K562 (cell line): ENCODE data around the gene KDM4C. TPM values are rescaled to one million over a fixed set of nuclear protein-coding genes. Genes with fewer than 3 reads are reported as not detected.

Source experiments
- ARNT ChIP-seq, 2 experiments: fragments of 450-650 bp; IDR thresholded peaks; 2 replicates each; pipeline ENCODE4 v1.6.1; 2016; ENCODE audit warnings: mild to moderate bottlenecking in 1 of 2
- ATF6 ChIP-seq: sonication (generic); formaldehyde crosslinking; IDR thresholded peaks from 2 replicates; pipeline ENCODE4 v1.4.0; 2020; ENCODE audit warnings: mild to moderate bottlenecking, missing genetic modification reagents
- BRCA1 ChIP-seq, 2 experiments: fragments of 450-650 bp in 1 of 2; sonication (generic) in 1 of 2; formaldehyde crosslinking in 1 of 2; IDR thresholded peaks; 2 replicates each; pipeline versions ENCODE4 v1.5.0 to v1.6.1; 2017 to 2020; ENCODE audit warnings: mild to moderate bottlenecking in 1 of 2, missing genetic modification reagents in 1 of 2
- CHCHD3 ChIP-seq: fragments of 250-450 bp; sonication (Bioruptor Pico); IDR thresholded peaks from 2 replicates; pipeline ENCODE4 v2.1.2; 2022; ENCODE audit warnings: mild to moderate bottlenecking
- DEAF1 ChIP-seq: fragments of 450-650 bp; formaldehyde crosslinking; IDR thresholded peaks from 2 replicates; pipeline ENCODE4 v1.4.0; 2020; ENCODE audit warnings: mild to moderate bottlenecking, moderate library complexity
- HMG20A ChIP-seq: fragments of 450-650 bp; formaldehyde crosslinking; conservative IDR thresholded peaks from 2 replicates; pipeline ENCODE4 v1.4.0; 2020; ENCODE audit warnings: mild to moderate bottlenecking, mixed read lengths
- MLLT1 ChIP-seq, 2 experiments: fragments of 450-650 bp; IDR thresholded peaks; 2 replicates each; pipeline ENCODE4 v1.6.1; 2016
- MNT ChIP-seq, 2 experiments: fragments of 450-650 bp; conservative IDR thresholded peaks; 2 replicates each; pipeline ENCODE4 v1.6.1; 2017; ENCODE audit warnings: mild to moderate bottlenecking in 2 of 2, moderate library complexity in 2 of 2
- NEUROD1 ChIP-seq: fragments of 150-350 bp; IDR thresholded peaks from 2 replicates; pipeline ENCODE4 v1.6.1; 2014; ENCODE audit warnings: borderline replicate concordance, low read length, low read depth; ENCODE audit not compliant: partially characterized antibody
- NFIC ChIP-seq: fragments of 450-650 bp; IDR thresholded peaks from 2 replicates; pipeline ENCODE4 v1.6.1; 2017; ENCODE audit warnings: mild to moderate bottlenecking, inconsistent platforms
- NFRKB ChIP-seq: fragments of 450-650 bp; IDR thresholded peaks from 2 replicates; pipeline ENCODE4 v1.6.1; 2016; ENCODE audit warnings: low read depth
- RUNX1 ChIP-seq: sonication (generic); IDR thresholded peaks from 2 replicates; pipeline ENCODE4 v1.6.1; 2016; ENCODE audit warnings: antibody characterized with exemption, low read depth
- UBTF ChIP-seq, 2 experiments: IDR thresholded peaks; 2 replicates each; pipeline ENCODE4 v1.6.1; 2012; ENCODE audit warnings: improper control_type of control experiment in 2 of 2, low read depth in 2 of 2, low read length in 2 of 2, borderline replicate concordance in 1 of 2
- ZBTB33 ChIP-seq: sonication (generic); formaldehyde crosslinking; IDR thresholded peaks from 2 replicates; pipeline ENCODE4 v1.8.1; 2023; ENCODE audit warnings: mild to moderate bottlenecking, missing genetic modification reagents
- ZNF134 ChIP-seq: fragments of 250-450 bp; sonication (Bioruptor Pico); conservative IDR thresholded peaks from 2 replicates; pipeline ENCODE4 v1.4.0; 2020
- ZNF174 ChIP-seq: fragments of 250-450 bp; sonication (Bioruptor Pico); IDR thresholded peaks from 2 replicates; pipeline ENCODE4 v1.4.0; 2020; ENCODE audit warnings: mild to moderate bottlenecking
- polyA plus RNA-seq, 8 experiments: library from polyadenylated mRNA; depleted of rRNA in 4 of 8; stranded (reverse) in 5 of 8; unstranded in 3 of 8; fragments of >200 nt; fragmentation: Nextera tagmentation in 2 of 8; fragmentation: Illumina TruSeq in 1 of 8; extraction: Ambion mirVana in 2 of 8; extraction: Trizol in 1 of 8; gene quantifications; 2 replicates each; pipeline versions ENCODE4 v1.2.1 to v1.2.3, GENCODE V29; 2011 to 2014; ENCODE audit warnings: inconsistent platforms in 1 of 8, missing spikeins in 1 of 8
- total RNA-seq, 7 experiments: library from RNA; depleted of rRNA in 6 of 7; stranded (reverse); fragments of >200 nt in 6 of 7; fragmentation: Illumina TruSeq in 2 of 7; extraction: Trizol in 2 of 7; gene quantifications; 2 replicates each; pipeline versions ENCODE4 v1.2.1 to v1.2.3, GENCODE V29; 2011 to 2021; ENCODE audit warnings: low replicate concordance in 1 of 7

KDM4C gene
- total and polyA plus RNA-seq, 9 of the 15 experiments (the other 6 are each of a cell fraction or from before 2014, with no cell fraction given), result 5.4 to 17.0 (median 12.6) TPM

GRCh38 chr9:6757456-6758247 is at the start of gene KDM4C (continued):
- no peak for TF ChIP-seq MLLT1 (IDR thresholded peaks at IDR 0.05)
- peak; percentile 44; the same call in 1 of the 2 replicates for TF ChIP-seq NFRKB
- TF ChIP-seq CHCHD3 (CRISPR knock-in tag), result no peak
- no peak for TF ChIP-seq ZBTB33
- TF ChIP-seq RUNX1, result no peak
- TF ChIP-seq MNT (conservative IDR thresholded peaks at IDR 0.05), result peak; percentile 91 to 94
- TF ChIP-seq BRCA1 (IDR thresholded peaks at IDR 0.05), result no peak
- no peak for TF ChIP-seq BRCA1 (CRISPR knock-in tag; IDR thresholded peaks at IDR 0.05)
- no peak for TF ChIP-seq ARNT (IDR thresholded peaks at IDR 0.05)
- no peak for TF ChIP-seq NEUROD1
- no peak for TF ChIP-seq ATF6 (CRISPR knock-in tag)
- TF ChIP-seq HMG20A (CRISPR knock-in tag), result no peak
- no peak for TF ChIP-seq UBTF (IDR thresholded peaks at IDR 0.05; ENCODE audit: borderline replicate concordance in 1 of 2, low read depth in 2 of 2, low read length in 2 of 2)
- TF ChIP-seq ZNF174 (CRISPR knock-in tag), result no peak
- no peak for TF ChIP-seq DEAF1 (CRISPR knock-in tag)
- TF ChIP-seq ZNF134 (CRISPR knock-in tag), result no peak
- peak; percentile 24 for TF ChIP-seq NFIC
